K562 treated with DMSO at 1 percent for 12 hours (cell line): ENCODE data around the gene BTLA. TPM values are rescaled to one million over a fixed set of nuclear protein-coding genes. Genes with fewer than 3 reads are reported as not detected.

Experiments
- total RNA-seq: library from RNA; unstranded; fragments of 300-600 nt; gene quantifications from 2 replicates; pipeline ENCODE4 v1.2.3, GENCODE V29; 2022; ENCODE audit not compliant: insufficient read depth

The BTLA gene, protein sequence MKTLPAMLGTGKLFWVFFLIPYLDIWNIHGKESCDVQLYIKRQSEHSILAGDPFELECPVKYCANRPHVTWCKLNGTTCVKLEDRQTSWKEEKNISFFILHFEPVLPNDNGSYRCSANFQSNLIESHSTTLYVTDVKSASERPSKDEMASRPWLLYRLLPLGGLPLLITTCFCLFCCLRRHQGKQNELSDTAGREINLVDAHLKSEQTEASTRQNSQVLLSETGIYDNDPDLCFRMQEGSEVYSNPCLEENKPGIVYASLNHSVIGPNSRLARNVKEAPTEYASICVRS
- not detected in 2 replicates for total RNA-seq

DNA sequence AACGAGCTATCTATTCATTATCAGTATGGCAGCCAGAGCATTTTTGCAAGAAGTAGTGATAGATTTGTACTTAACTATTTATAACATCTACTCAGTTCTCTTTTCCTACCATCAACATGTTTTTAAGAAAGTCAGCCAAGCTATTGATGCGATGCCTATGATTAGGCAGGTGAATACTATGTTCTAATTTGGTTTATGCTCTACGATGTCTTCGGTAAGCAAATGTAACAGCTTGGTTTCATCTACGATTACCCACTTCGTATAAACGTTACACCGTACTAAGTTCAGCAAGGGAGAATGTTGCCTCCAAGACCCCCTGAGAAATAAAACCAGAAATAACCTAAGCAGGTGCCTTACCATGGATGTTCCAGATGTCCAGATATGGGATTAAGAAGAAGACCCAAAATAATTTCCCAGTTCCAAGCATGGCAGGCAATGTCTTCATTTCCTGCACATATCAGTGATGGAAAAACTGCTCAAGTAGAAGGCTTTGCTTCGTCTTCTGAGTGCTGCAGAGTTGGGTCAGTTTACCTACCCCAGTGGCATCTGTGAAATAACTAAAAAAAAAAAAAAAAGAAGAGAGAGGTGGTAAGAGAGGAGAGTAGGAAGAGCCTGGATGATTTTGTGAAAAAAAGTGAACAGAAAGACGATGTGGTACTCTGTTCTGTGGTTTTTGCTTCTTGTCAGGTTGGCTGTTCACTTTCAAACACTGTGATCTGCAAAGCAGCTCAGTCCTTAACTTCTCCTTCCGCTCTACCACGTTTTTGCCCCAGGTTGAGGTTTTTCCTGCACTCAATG is at the start of gene BTLA:
BTLA (minus strand) TSS at position 559 of the 798 bp plus-strand sequence; CDS start at position 445, 114 bp downstream.

Other genes starting within 250 kb of the BTLA start
- not detected in 2 replicates for gene SLC9C1, start 205.3 kb downstream of the BTLA start, total RNA-seq
- gene CD200, start 166.3 kb downstream of the BTLA start, total RNA-seq: not detected in 2 replicates
- gene ATG3, start 62.5 kb upstream of the BTLA start, total RNA-seq: 58.8 and 64.3 TPM in 2 replicates
- 1.8 and 10.2 TPM in 2 replicates for gene SLC35A5, start 62.6 kb upstream of the BTLA start, total RNA-seq
- 3.7 and 6.6 TPM in 2 replicates for gene CCDC80, start 141.7 kb upstream of the BTLA start, total RNA-seq